Measurements from ENCODE around the gene GXYLT1. TPM values are rescaled to one million over a fixed set of nuclear protein-coding genes. Genes with fewer than 3 reads are reported as not detected.

GXYLT1 gene
- total RNA-seq, 2 donors from 2014 or later, result 5.6 to 9.6 TPM

DNA sequence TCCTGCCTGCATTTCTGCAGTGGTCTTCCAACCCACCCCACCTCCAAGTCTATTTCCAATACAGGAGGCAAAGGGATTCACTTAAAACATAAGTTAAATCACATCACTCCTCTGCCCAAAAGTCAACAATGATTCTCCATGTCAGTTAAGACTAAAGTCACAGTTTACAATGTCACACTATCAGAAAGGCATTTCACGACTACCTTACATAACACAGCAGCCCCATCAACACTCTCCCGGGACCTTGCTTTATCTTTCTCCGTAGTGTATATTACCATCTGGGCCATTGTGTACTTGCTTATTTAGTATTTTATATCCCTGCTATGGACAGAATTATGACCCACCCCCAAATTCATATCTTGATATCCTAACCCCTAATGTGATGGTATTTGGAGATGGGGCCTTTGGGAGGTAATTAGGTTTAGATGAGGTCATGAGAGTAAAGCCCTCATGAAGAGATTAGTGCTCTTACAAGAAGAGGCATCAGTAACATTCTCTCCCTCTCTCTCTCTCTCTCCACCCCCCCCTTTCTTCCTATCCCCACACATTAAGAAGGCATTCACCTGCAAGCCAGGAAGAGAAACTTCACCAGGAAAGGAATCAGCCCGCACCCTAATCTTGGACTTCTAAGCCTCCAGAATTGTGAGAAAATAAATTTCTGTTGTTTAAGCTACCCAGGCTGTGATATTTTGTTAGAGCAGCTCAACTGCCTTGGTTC is 112.7 kb downstream of the GXYLT1 start:
- no peaks in the 10 kb centered on the region for H3K36me3 ChIP-seq (replicated peaks in 1 of 2; ENCODE audit: insufficient read depth in 1 of 2, low read depth in 2 of 2)
- intact Hi-C loops (cut with DNase I), result loop anchor here (10.0 kb wide), 1 partner anchor 767 kb away; no protein-coding TSS in a partner anchor
- H3K4me1 ChIP-seq, result no peaks in the 10 kb centered on the region
- no peaks in the 10 kb centered on the region for H3K27me3 ChIP-seq
- DNase-seq, result no peak
- H3K4me3 ChIP-seq, result no peak overlapping the region
- TF ChIP-seq, protein P1, sequence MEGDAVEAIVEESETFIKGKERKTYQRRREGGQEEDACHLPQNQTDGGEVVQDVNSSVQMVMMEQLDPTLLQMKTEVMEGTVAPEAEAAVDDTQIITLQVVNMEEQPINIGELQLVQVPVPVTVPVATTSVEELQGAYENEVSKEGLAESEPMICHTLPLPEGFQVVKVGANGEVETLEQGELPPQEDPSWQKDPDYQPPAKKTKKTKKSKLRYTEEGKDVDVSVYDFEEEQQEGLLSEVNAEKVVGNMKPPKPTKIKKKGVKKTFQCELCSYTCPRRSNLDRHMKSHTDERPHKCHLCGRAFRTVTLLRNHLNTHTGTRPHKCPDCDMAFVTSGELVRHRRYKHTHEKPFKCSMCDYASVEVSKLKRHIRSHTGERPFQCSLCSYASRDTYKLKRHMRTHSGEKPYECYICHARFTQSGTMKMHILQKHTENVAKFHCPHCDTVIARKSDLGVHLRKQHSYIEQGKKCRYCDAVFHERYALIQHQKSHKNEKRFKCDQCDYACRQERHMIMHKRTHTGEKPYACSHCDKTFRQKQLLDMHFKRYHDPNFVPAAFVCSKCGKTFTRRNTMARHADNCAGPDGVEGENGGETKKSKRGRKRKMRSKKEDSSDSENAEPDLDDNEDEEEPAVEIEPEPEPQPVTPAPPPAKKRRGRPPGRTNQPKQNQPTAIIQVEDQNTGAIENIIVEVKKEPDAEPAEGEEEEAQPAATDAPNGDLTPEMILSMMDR (IDR thresholded peaks at IDR 0.05), result no peak
- ATAC-seq, result no peak
- 43 to 51% methylated on average over 4 of the region's 4 CpGs for WGBS, 2 donors
- H3K27ac ChIP-seq, result no peak overlapping the region
- H3K9me3 ChIP-seq, result no peaks in the 10 kb centered on the region

Other genes with a start within 250 kb of the GXYLT1 start
- gene YAF2, start 93.4 kb upstream of the GXYLT1 start, total RNA-seq, result 10 to 100 TPM; 17.6 to 27.0 TPM
- gene ZCRB1, start 181.2 kb upstream of the GXYLT1 start, total RNA-seq, result 10 to 100 TPM; 32.2 to 80.8 TPM
- gene PPHLN1, start 181.3 kb upstream of the GXYLT1 start, total RNA-seq, result 10 to 100 TPM; 20.8 to 30.1 TPM

All from body of pancreas (tissue), 4 donors.